ENCODE data around the gene SLC4A4. TPM values are rescaled to one million over a fixed set of nuclear protein-coding genes. Genes with fewer than 3 reads are reported as not detected.

Gene SLC4A4
- total RNA-seq, 1 experiment from 2014 or later = not detected

DNA sequence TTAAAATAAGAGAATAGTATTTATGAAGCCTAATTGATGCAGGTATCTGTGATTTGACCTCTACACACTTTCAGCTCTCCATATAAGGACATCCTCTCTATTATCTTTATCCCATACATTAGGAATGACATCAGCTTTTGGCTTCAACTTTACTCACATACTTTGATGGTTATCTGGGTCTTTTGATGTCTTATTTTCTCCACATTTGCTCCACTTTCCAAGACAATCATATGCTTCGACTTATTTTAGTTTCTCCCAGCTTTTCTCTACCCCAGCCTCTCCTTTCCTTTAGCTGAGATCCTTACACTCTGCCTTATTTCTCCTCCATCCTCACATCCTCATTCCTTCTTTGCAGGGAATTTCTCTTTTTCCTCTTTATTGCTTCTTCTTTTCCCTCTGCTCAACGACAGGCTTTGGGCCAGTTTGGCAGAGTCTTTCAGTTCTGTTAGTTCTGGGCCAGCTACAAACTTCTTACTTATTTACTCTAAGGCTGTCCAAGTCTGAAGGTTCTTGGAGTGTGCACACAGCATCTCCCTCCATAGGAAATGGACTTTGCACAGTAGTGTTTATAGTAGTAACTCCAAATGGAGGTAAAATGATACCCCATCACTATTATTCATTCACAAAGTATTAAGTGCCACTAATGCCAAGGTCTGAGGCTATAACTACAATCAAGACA is 50.5 kb downstream of the SLC4A4 start:
- intact Hi-C loops (cut with micrococcal nuclease) = no loop called here
- no peaks in the 10 kb centered on the region for H3K36me3 Mint-ChIP-seq (ENCODE audit: insufficient read depth, unreplicated experiment)
- DNase-seq (ENCODE audit: unreplicated experiment) = no peak
- no peak overlapping the region for H3K4me3 Mint-ChIP-seq (ENCODE audit: unreplicated experiment)
- no peak overlapping the region for H3K27ac Mint-ChIP-seq (ENCODE audit: low read depth, unreplicated experiment)
- BruUV-seq (replicated peaks) = no TSS peak
- no peaks in the 10 kb centered on the region for H3K9me3 Mint-ChIP-seq (ENCODE audit: unreplicated experiment)
- ChIA-PET POLR2A (no interaction called here), CTCF (no interaction called here)
- H3K4me1 Mint-ChIP-seq (ENCODE audit: insufficient read depth, unreplicated experiment) = peaks cover 7% of the 10 kb centered on the region
- TF ChIP-seq, protein P1, sequence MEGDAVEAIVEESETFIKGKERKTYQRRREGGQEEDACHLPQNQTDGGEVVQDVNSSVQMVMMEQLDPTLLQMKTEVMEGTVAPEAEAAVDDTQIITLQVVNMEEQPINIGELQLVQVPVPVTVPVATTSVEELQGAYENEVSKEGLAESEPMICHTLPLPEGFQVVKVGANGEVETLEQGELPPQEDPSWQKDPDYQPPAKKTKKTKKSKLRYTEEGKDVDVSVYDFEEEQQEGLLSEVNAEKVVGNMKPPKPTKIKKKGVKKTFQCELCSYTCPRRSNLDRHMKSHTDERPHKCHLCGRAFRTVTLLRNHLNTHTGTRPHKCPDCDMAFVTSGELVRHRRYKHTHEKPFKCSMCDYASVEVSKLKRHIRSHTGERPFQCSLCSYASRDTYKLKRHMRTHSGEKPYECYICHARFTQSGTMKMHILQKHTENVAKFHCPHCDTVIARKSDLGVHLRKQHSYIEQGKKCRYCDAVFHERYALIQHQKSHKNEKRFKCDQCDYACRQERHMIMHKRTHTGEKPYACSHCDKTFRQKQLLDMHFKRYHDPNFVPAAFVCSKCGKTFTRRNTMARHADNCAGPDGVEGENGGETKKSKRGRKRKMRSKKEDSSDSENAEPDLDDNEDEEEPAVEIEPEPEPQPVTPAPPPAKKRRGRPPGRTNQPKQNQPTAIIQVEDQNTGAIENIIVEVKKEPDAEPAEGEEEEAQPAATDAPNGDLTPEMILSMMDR (IDR thresholded peaks at IDR 0.05; ENCODE audit: unreplicated experiment) = no peak
- no peaks in the 10 kb centered on the region for H3K27me3 Mint-ChIP-seq (ENCODE audit: insufficient read depth, unreplicated experiment)

DNA sequence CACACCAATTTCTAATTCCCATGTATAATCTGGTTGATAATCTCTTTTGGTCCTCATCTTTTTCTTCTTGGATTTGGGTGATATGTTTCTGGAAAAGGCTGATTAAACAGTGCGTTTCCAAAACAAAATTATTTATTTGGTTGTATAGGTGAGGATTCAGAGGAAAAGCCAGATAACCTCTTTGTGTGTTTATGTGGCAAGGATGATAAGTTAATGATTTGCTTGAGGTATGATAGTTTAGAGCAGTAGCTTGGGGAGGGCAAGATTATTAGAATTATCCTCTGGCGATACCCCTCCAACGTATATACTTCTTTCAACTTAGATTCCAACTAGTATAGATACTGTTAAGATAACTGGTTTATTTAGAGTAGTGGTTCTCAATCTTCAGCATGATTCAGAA is 53.3 kb downstream of the SLC4A4 start:
- ChIA-PET CTCF (interaction anchor here (0.7 kb wide), 1 partner anchor 280 kb away, joined by 3 read pairs; no protein-coding TSS in a partner anchor), POLR2A (no interaction called here)
- Mint-ChIP-seq H3K4me3 (ENCODE audit: unreplicated experiment) (no peak overlapping the region), H3K9me3 (ENCODE audit: unreplicated experiment) (no peaks in the 10 kb centered on the region), H3K27me3 (ENCODE audit: insufficient read depth, unreplicated experiment) (no peaks in the 10 kb centered on the region), H3K27ac (ENCODE audit: low read depth, unreplicated experiment) (no peak overlapping the region), H3K4me1 (ENCODE audit: insufficient read depth, unreplicated experiment) (peaks cover 7% of the 10 kb centered on the region), H3K36me3 (ENCODE audit: insufficient read depth, unreplicated experiment) (no peaks in the 10 kb centered on the region)
- no peak for DNase-seq (ENCODE audit: unreplicated experiment)
- intact Hi-C loops (cut with micrococcal nuclease) = no loop called here
- no TSS peak for BruUV-seq (replicated peaks)
- TF ChIP-seq, protein P1 (IDR thresholded peaks at IDR 0.05; ENCODE audit: unreplicated experiment) = no peak

GRCh38 chr4:71396382-71396781 is 57.6 kb downstream of the SLC4A4 start:
- peak; percentile 10 for DNase-seq (ENCODE audit: unreplicated experiment)
- BruUV-seq (replicated peaks) = no TSS peak
- CTCF ChIA-PET = interaction anchor here (0.6 kb wide), 1 partner anchor 708 kb away, joined by 3 read pairs; the partner anchor contains the start of gene UTP3
- Mint-ChIP-seq H3K27ac (ENCODE audit: low read depth, unreplicated experiment) (no peak overlapping the region), H3K27me3 (ENCODE audit: insufficient read depth, unreplicated experiment) (no peaks in the 10 kb centered on the region), H3K9me3 (ENCODE audit: unreplicated experiment) (no peaks in the 10 kb centered on the region), H3K36me3 (ENCODE audit: insufficient read depth, unreplicated experiment) (no peaks in the 10 kb centered on the region), H3K4me1 (ENCODE audit: insufficient read depth, unreplicated experiment) (no peaks in the 10 kb centered on the region), H3K4me3 (ENCODE audit: unreplicated experiment) (no peak overlapping the region)
- POLR2A ChIA-PET = no interaction called here
- TF ChIP-seq, protein P1 (IDR thresholded peaks at IDR 0.05; ENCODE audit: unreplicated experiment) = no peak
- intact Hi-C loops (cut with micrococcal nuclease) = no loop called here

DNA sequence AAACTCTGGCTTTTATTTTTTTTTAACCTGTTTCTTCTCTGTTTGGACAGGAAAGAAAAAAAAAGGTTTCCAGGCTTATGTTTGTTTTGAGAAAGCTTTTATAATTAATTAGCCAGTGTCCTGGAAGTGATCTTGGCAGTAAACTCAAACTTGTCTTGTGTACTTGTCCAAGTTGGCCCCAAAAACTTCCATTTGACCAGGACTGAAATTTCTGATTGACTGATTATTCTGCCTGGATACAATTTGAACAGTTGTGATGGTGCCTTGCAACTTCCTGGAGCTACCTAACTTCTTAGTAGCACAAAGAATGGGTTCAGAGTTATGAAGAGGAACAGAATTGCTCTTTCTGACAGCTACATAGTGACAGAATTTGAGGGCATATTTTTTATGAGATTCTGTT is 62.0 kb downstream of the SLC4A4 start:
- no TSS peak for BruUV-seq (replicated peaks)
- DNase-seq (ENCODE audit: unreplicated experiment) = no peak
- no peaks in the 10 kb centered on the region for H3K4me1 Mint-ChIP-seq (ENCODE audit: insufficient read depth, unreplicated experiment)
- no peak overlapping the region for H3K4me3 Mint-ChIP-seq (ENCODE audit: unreplicated experiment)
- intact Hi-C loops (cut with micrococcal nuclease) = no loop called here
- TF ChIP-seq, protein P1 (IDR thresholded peaks at IDR 0.05; ENCODE audit: unreplicated experiment) = no peak
- ChIA-PET POLR2A (no interaction called here), CTCF (interaction anchor here (1.0 kb wide), 1 partner anchor 53 kb away, joined by 3 read pairs; no protein-coding TSS in a partner anchor)
- no peaks in the 10 kb centered on the region for H3K9me3 Mint-ChIP-seq (ENCODE audit: unreplicated experiment)
- H3K27me3 Mint-ChIP-seq (ENCODE audit: insufficient read depth, unreplicated experiment) = no peaks in the 10 kb centered on the region
- no peak overlapping the region for H3K27ac Mint-ChIP-seq (ENCODE audit: low read depth, unreplicated experiment)
- no peaks in the 10 kb centered on the region for H3K36me3 Mint-ChIP-seq (ENCODE audit: insufficient read depth, unreplicated experiment)
